CD14-positive monocyte (primary cell): ENCODE data around the gene TACC2. TPM values are rescaled to one million over a fixed set of nuclear protein-coding genes. Genes with fewer than 3 reads are reported as not detected.

Experiments
- DNase-seq, 3 donors: peaks; one replicate each; pipeline ENCODE4 v3.0.0-alpha.2; 2011 to 2022
- H2AFZ ChIP-seq: 2 replicates; pipeline ENCODE4 v1.6.0; 2012; ENCODE audit warnings: mild to moderate bottlenecking, low read depth, low read length, inconsistent platforms; ENCODE audit not compliant: insufficient read depth, poor library complexity, severe bottlenecking
- H3K27ac ChIP-seq, 2 donors: 1 replicate in 1 of 2; 2 replicates in 1 of 2; pipeline ENCODE4 v1.5.1; 2012 to 2013; ENCODE audit warnings: low read length in 2 of 2, control low read depth in 1 of 2, inconsistent platforms in 1 of 2, low read depth in 1 of 2, mild to moderate bottlenecking in 1 of 2
- H3K27me3 ChIP-seq, 2 donors: one replicate each; pipeline versions ENCODE4 v1.6.0 to v1.6.1; 2011 to 2013; ENCODE audit warnings: low read length in 2 of 2; ENCODE audit not compliant: control insufficient read depth in 2 of 2, insufficient read depth in 2 of 2
- H3K36me3 ChIP-seq, 2 donors: replicated peaks in 1 of 2; 1 replicate in 1 of 2; 2 replicates in 1 of 2; pipeline versions ENCODE4 v1.5.1 to v1.6.1; 2012 to 2013; ENCODE audit warnings: low read length in 2 of 2, control low read depth in 1 of 2, inconsistent platforms in 1 of 2, mild to moderate bottlenecking in 1 of 2; ENCODE audit not compliant: insufficient read depth in 2 of 2, control insufficient read depth in 1 of 2
- H3K4me1 ChIP-seq, 2 donors: 1 replicate in 1 of 2; 2 replicates in 1 of 2; pipeline versions ENCODE4 v1.5.1 to v1.6.1; 2012 to 2013; ENCODE audit warnings: low read length in 2 of 2, control low read depth in 1 of 2, inconsistent platforms in 1 of 2, mild to moderate bottlenecking in 1 of 2, moderate library complexity in 1 of 2; ENCODE audit not compliant: insufficient read depth in 2 of 2, control insufficient read depth in 1 of 2
- H3K4me2 ChIP-seq: replicated peaks from 2 replicates; pipeline ENCODE3; 2012; ENCODE audit warnings: low read length, moderate library complexity, mild to moderate bottlenecking; ENCODE audit not compliant: poor library complexity, severe bottlenecking; ENCODE audit errors: extremely low read depth
- H3K4me3 ChIP-seq, 3 experiments: fragments of 200-600 bp in 1 of 3; sonication (generic) in 1 of 3; replicated peaks in 1 of 3; 1 replicate in 2 of 3; 2 replicates in 1 of 3; pipeline ENCODE4 v1.5.1; 2011 to 2013; ENCODE audit warnings: low read length in 3 of 3, mild to moderate bottlenecking in 3 of 3, control low read depth in 2 of 3, low read depth in 2 of 3, inconsistent platforms in 1 of 3, moderate library complexity in 1 of 3
- H3K79me2 ChIP-seq: 2 replicates; pipeline ENCODE4 v1.6.0; 2012; ENCODE audit warnings: mild to moderate bottlenecking, control low read depth, inconsistent platforms, low read length, moderate library complexity; ENCODE audit not compliant: insufficient read depth
- H3K9ac ChIP-seq: 2 replicates; pipeline ENCODE4 v1.6.0; 2017; ENCODE audit warnings: low read length, mild to moderate bottlenecking; ENCODE audit not compliant: insufficient read depth, poor library complexity, severe bottlenecking
- H3K9me3 ChIP-seq, 2 donors: replicated peaks in 1 of 2; 1 replicate in 1 of 2; 2 replicates in 1 of 2; pipeline versions ENCODE4 v1.5.1 to v1.6.1; 2012 to 2013; ENCODE audit warnings: low read length in 2 of 2, control low read depth in 1 of 2; ENCODE audit not compliant: control insufficient read depth in 1 of 2, insufficient read depth in 1 of 2
- H4K20me1 ChIP-seq: 2 replicates; pipeline ENCODE4 v1.6.0; 2012; ENCODE audit warnings: mild to moderate bottlenecking, low read length, control low read depth, moderate library complexity; ENCODE audit not compliant: insufficient read depth
- H3K27ac Mint-ChIP-seq, 7 donors: one replicate each; pipeline ENCODE4 v1.8.0; 2020; ENCODE audit warnings: mild to moderate bottlenecking in 7 of 7, mixed read lengths in 7 of 7, moderate library complexity in 6 of 7, inconsistent platforms in 2 of 7
- H3K27me3 Mint-ChIP-seq, 3 donors: one replicate each; pipeline ENCODE4 v1.8.0; 2021 to 2022; ENCODE audit warnings: low read depth in 3 of 3, mild to moderate bottlenecking in 3 of 3, mixed read lengths in 3 of 3, moderate library complexity in 3 of 3, inconsistent platforms in 1 of 3
- H3K36me3 Mint-ChIP-seq, 2 donors: one replicate each; pipeline ENCODE4 v1.8.0; 2020; ENCODE audit warnings: mixed read lengths in 2 of 2, inconsistent platforms in 1 of 2, mild to moderate bottlenecking in 1 of 2
- H3K4me1 Mint-ChIP-seq: one replicate; pipeline ENCODE4 v1.8.0; 2020; ENCODE audit warnings: mild to moderate bottlenecking, mixed read lengths
- H3K4me3 Mint-ChIP-seq, 2 donors: one replicate each; pipeline ENCODE4 v1.8.0; 2020; ENCODE audit warnings: mild to moderate bottlenecking in 2 of 2, mixed read lengths in 2 of 2, moderate library complexity in 1 of 2
- H3K9me3 Mint-ChIP-seq, 7 donors: one replicate each; pipeline ENCODE4 v1.8.0; 2020 to 2022; ENCODE audit warnings: mixed read lengths in 7 of 7, mild to moderate bottlenecking in 6 of 7, moderate library complexity in 6 of 7, inconsistent platforms in 2 of 7
- CTCF ChIP-seq: fragments of 200-600 bp; IDR thresholded peaks from one replicate; pipeline ENCODE4 v1.8.0; 2022; ENCODE audit warnings: antibody characterized with exemption, mild to moderate bottlenecking
- WGBS: methylation state at CpG from one replicate; pipeline ENCODE4 v1.1.5; 2013; ENCODE audit warnings: missing lambda C conversion rate; ENCODE audit not compliant: insufficient coverage; 5-methylcytosine and 5-hydroxymethylcytosine counted together
- intact Hi-C, 2 donors: fragments of 100-400 bp; cut with micrococcal nuclease; formaldehyde crosslinking; loops; one replicate each; pipeline versions ENCODE4 v1.15.0 to v1.15.1; 2023
- polyA plus RNA-seq, 3 donors: library from polyadenylated mRNA; depleted of rRNA in 1 of 3; unstranded in 2 of 3; stranded (reverse) in 1 of 3; fragments of 300-500 nt in 2 of 3; fragments of >200 nt in 1 of 3; fragmentation: Illumina TruSeq in 2 of 3; gene quantifications; 1 replicate in 2 of 3; 2 replicates in 1 of 3; pipeline ENCODE4 v1.2.3, GENCODE V29; 2012 to 2021

Gene TACC2
- polyA plus RNA-seq, 3 donors = 0.03 TPM; not detected in 2

GRCh38 chr10:122154031-122154544 is 165.1 kb downstream of the TACC2 start:
- Mint-ChIP-seq H3K4me3 (no peak overlapping the region), H3K9me3 (no peaks in the 10 kb centered on the region), H3K27ac (no peak overlapping the region), H3K4me1 (peaks cover 19% of the 10 kb centered on the region), H3K36me3 (no peaks in the 10 kb centered on the region), H3K27me3 (peaks cover 11 to 29% (median 14%) of the 10 kb centered on the region in 3 donors)
- Histone ChIP-seq H3K9me3 (no peaks in the 10 kb centered on the region), H3K4me3 (no peak overlapping the region), H3K79me2 (no peaks in the 10 kb centered on the region), H3K4me2 (no peak overlapping the region), H4K20me1 (no peaks in the 10 kb centered on the region), H3K27me3 (peaks cover 0 to 2% of the 10 kb centered on the region in 2 donors), H3K27ac (no peak overlapping the region), H2AFZ (no peak overlapping the region), H3K4me1 (peaks cover 5 to 9% of the 10 kb centered on the region in 2 donors), H3K36me3 (no peaks in the 10 kb centered on the region), H3K9ac (no peak overlapping the region)
- no peak for DNase-seq
- intact Hi-C loops = no loop called here
- WGBS = 81% methylated on average over 6 of the region's 10 CpGs
- TF ChIP-seq CTCF = no peak

- Mint-ChIP-seq H3K9me3 (no peaks in the 10 kb centered on the region), H3K36me3 (no peaks in the 10 kb centered on the region), H3K27ac (no peak overlapping the region), H3K4me3 (peak overlapping the region in 1 of 2 donors; percentile 27), H3K27me3 (peaks cover 13 to 33% (median 14%) of the 10 kb centered on the region in 3 donors), H3K4me1 (peaks cover 14% of the 10 kb centered on the region)
- TF ChIP-seq CTCF = no peak
- no peak for DNase-seq
- Histone ChIP-seq H3K36me3 (no peaks in the 10 kb centered on the region), H2AFZ (no peak overlapping the region), H3K27me3 (peaks cover 0 to 2% of the 10 kb centered on the region in 2 donors), H3K4me1 (peaks cover 4 to 6% of the 10 kb centered on the region in 2 donors), H3K9ac (no peak overlapping the region), H4K20me1 (no peaks in the 10 kb centered on the region), H3K9me3 (no peaks in the 10 kb centered on the region), H3K4me2 (no peak overlapping the region), H3K27ac (no peak overlapping the region), H3K4me3 (no peak overlapping the region), H3K79me2 (no peaks in the 10 kb centered on the region)
- intact Hi-C loops = no loop called here
- 76% methylated on average over 11 of the region's 22 CpGs for WGBS
Measured at GRCh38 chr10:122154545-122155366, 165.8 kb downstream of the TACC2 start.
